HG02623 (cell line): Measurements from ENCODE around the gene VPS37D.

Experiments used
- ATAC-seq: cut with Tn5 transposase; IDR thresholded peaks from one replicate; pipeline ENCODE4 v1.9.1; 2021; ENCODE audit warnings: moderate library complexity; ENCODE audit not compliant: unreplicated experiment

The VPS37D gene

GRCh38 chr7:73678862-73679261 is 11.2 kb downstream of the VPS37D start:
- ATAC-seq: no peak

GRCh38 chr7:73679709-73680108 is 12.1 kb downstream of the VPS37D start:
- ATAC-seq: no peak

- ATAC-seq: no peak
These were observed 12.9 kb downstream of the VPS37D start for GRCh38 chr7:73680501-73680900.

DNA sequence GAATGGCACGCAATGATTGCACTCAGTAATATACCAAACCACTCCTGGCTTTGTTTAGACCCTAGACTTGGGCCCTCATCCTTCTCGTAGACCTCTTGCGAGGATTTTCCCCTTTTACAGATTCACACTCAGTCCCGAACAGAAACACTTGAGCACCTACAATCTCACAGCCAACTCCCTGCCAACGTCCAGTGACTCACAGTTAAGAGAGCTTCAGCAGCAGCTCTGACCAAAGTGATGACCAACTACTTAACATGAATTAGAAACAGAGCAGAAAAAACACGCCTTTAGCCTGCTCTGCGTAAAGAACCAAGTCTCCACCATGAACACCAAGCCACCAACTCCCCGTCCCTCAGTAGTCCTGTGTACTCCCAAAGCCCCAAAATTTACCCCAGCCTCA is 13.4 kb downstream of the VPS37D start:
- no peak for ATAC-seq

GRCh38 chr7:73682745-73683055 is 15.1 kb downstream of the VPS37D start:
- ATAC-seq: no peak

GRCh38 chr7:73683056-73683787 is 15.6 kb downstream of the VPS37D start, which contains the start of the genes BUD23 and DNAJC30:
BUD23 (plus strand) TSS chr7:73683597; CDS start chr7:73683626, 29 bp downstream.
DNAJC30 (minus strand) TSS chr7:73683453; CDS start chr7:73683423, 30 bp downstream.
- ATAC-seq: peak; percentile 93

DNA sequence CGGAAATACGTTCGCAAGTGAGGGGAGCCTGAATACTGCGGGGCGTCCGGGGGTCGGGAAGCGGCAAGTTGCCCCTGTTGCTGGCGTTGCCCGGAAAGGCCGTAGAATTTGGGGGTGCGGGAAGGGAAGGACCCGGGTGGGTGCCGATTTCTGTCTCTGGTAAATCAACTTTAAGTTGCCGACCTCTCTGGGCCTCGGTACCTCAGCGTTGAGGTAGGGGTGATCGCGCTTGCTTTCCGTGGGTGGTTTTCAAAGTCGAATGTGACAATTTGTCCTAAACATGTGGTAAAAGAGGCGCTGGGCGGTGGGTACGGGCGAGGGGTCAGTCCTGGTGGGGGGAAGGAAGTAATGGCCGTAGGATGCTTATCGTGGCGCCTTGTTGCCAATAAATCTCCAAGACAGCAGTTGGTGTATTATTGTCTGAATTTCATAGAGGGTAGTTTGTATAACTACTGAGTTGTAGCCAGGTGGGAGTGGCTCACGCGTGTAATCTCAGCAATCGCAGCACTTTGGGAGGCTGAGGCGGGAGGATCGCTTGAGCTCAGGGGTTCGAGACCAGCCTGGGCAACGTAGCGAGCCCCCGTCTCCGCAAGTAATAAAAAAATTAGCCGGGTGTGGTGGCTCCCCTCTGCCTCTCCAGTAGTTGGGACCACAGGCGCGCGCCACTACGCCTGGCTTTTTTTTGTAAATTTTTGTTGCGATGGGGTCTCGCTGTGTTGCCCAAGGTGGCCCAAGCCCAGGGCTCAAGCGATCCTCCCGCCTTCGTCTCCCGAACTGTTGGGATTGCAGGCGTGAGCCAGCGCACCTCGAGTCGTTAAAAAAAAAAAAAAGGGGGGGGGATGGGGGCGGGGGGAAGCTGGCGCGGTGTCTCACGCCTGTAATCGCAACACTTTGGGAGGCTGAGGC is 16.4 kb downstream of the VPS37D start:
- ATAC-seq: no peak

GRCh38 chr7:73685311-73685710 is 17.7 kb downstream of the VPS37D start:
- ATAC-seq: no peak

DNA sequence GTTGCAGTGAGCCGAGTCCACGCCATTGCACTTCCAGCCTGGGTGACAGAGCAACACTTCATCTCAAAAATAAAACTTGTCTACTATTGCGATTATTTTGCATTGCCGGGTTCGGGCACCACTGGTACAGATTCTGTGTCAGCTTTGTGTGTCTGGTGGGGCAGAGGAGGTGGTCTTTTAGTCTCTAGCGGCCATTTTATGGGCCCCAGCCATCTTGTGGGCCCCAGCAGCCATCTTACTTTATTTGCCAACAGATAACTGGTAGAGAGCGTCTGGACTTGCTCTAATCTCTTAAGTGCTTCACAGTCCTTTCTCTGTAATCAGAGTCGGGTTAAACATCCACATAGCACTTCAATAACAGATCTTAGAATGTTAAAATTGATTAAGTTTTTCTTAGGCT is 20.7 kb downstream of the VPS37D start:
- ATAC-seq: no peak

DNA sequence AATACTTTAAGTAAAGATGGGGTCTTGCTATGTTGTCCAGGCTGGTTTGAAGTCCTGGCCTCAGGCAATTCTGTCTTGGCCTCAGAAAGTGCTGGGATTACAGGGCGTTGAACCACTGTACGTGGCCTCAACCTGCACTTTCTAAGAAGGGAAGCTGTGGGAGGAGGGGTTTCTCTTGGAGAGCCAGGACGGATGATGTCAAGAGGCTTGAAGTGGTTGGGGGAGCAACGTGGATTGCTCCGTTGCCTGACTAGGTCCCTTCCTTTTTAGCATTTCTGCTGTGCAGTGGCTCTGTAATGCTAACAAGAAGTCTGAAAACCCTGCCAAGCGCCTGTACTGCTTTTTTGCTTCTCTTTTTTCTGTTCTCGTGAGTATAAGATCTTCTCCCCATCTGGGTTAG is 23.0 kb downstream of the VPS37D start:
- no peak for ATAC-seq

DNA sequence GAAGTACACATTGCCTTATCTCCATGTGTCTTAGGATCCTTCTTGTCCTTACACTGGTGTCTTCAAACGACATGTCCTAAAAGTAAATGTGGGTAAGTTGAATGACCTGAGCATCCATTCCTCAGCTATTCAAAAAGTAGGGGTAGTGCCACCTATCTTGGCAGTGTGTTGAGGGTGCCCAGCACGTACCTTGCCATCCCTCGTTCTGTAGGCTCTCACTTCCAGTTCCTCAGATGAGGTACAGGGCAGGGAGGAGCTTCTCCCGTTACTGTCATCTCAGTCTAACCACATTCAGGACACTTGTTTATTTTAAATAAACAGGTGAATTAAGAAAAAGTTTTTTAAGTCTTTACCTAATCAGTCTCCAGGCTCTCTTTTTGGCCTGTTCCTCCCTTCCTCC is 28.7 kb downstream of the VPS37D start:
- no peak for ATAC-seq

DNA sequence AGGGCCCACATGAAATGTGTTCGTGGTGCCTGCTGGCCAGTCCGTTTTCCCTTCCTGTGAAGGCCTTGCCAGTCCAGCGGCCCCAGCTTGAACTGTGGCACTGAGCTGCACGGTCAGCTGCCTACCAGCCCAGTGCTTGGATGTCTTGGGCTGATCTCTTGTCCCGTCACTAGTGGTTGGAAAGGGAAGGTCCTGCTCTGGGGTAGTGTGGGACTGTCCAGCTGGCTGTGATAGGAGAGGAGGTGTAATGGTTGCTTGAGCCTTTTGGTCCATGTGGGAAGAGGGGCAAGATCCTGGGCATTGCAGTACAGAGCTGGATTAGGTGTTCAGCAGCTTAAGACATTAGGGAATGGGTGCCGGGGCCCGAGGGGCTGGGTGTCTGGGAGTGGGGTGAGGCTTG is 30.8 kb downstream of the VPS37D start:
- ATAC-seq: no peak

GRCh38 chr7:73699370-73700068 is 31.9 kb downstream of the VPS37D start:
- ATAC-seq: no peak

DNA sequence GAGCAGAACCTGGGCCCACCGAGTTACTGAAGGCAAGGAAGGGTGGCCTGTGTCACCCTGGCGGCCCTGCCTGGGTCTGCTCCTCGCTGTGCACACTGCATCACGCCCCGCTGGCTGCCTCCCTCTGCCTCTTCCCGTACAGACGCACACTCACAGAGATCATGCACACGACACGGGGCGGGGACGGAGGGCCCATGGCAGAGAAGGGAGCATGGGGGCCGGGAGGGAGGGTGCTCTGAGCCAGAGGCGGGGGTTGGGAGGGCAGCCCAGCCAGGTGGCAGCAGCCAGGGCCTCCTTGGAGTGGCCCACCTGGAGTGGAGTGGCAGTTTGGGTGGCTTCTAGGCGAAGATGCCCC is 32.4 kb downstream of the VPS37D start:
- no peak for ATAC-seq

- no peak for ATAC-seq
These were observed 33.0 kb downstream of the VPS37D start for GRCh38 chr7:73700581-73701134.

GRCh38 chr7:73701357-73701995 is 33.8 kb downstream of the VPS37D start:
- no peak for ATAC-seq

GRCh38 chr7:73702226-73702625 is 34.6 kb downstream of the VPS37D start:
- ATAC-seq: no peak

- ATAC-seq: no peak
These were observed 35.0 kb downstream of the VPS37D start for GRCh38 chr7:73702665-73703064.

GRCh38 chr7:73703225-73703624 is 35.6 kb downstream of the VPS37D start:
- ATAC-seq: no peak

DNA sequence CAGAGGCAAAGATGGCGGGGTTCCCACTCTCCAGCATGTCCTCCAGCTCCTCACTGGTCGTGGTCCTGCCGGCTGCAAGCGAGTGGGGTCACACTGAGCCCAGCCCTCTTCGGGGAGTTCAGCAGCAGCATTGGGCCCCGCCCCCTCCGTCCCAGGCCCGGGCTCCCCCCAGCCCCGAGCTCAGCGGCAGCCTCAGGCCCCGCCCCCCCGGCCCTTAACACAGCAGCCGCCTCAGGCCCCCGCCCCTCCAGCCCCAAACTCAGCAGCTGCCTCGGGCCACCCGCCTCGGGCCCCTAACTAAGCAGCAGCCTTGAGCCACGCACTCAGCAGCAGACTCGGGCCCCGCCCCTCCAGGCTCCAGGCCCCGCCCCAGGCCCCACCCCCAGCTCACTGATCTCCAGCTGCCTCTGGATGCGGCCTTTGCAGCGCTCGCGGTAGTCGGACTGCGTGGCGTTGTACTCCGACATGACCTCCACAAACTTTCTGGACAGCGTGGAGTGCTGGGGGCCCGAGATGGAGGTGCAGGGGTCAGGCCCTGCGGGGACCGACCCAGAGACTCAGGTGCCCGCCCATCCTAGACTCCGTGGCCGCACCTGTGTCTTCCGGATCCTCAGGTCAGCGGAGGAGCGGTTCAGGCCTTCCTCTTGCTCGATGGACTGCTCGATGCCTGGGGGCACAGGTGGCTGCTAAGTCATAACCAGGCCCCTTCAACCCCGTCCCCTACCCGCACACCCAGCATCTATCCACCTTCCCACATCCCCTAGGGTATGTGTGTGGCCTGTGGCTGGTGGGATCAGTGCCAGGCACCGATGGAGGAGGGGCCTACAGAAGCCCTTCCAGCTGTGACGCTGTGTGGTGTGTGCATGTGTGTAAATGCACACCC is 36.4 kb downstream of the VPS37D start:
- no peak for ATAC-seq
